ENCODE measurements around the gene TCP11X2.
"Not testable (repeated sequence)": the region's sequence is repeated elsewhere in the genome, so short reads cannot be mapped to it uniquely, and the experiment has no call there.

TCP11X2 gene

DNA sequence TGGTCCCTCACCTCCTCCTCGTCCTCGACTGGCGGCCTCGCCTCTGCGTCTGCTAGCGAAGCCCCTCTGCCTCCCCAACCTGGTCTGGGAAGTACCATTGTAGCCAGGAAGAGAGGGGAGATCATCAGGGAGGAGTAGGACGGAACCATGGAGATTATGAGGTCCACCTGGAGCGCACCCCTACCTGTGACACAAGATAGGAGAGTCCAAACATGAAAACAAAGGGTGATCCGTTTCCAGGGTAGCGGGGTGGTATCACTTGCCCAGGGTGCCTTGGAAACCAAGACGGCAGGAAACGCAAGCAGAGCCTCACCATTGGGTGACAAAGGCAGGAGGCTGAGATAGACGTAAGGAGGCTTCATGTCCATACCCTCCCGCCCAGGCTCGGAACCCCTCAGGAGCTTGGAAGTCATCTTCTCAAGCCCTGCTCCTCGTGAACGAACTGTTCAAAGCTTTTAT, at the start of gene TCP11X2:
Gene TCP11X2 (minus strand): TSS at position 51 of the 459 bp plus-strand sequence.
- not testable (repeated sequence) for DNase-seq

DNA sequence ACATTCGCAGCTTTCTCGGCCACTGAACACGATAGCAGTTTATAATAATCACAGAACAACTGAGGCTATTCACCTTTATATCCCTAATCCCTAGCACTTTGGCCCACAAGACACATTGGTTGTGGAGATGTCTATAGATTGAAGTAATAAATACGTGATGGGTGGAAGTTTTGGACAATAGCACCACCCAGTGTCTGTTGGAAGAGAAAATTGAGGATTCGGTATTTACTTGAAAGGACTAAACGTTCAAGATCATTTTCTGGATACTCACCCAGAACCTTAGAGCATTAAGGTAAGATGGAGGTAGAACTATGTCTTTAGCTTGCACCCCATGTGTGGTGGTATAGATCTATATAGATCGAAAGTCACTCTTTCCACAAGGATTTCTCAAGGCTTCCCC, 45.7 kb upstream of the TCP11X2 start:
- peak; percentile 35 for DNase-seq

DNA sequence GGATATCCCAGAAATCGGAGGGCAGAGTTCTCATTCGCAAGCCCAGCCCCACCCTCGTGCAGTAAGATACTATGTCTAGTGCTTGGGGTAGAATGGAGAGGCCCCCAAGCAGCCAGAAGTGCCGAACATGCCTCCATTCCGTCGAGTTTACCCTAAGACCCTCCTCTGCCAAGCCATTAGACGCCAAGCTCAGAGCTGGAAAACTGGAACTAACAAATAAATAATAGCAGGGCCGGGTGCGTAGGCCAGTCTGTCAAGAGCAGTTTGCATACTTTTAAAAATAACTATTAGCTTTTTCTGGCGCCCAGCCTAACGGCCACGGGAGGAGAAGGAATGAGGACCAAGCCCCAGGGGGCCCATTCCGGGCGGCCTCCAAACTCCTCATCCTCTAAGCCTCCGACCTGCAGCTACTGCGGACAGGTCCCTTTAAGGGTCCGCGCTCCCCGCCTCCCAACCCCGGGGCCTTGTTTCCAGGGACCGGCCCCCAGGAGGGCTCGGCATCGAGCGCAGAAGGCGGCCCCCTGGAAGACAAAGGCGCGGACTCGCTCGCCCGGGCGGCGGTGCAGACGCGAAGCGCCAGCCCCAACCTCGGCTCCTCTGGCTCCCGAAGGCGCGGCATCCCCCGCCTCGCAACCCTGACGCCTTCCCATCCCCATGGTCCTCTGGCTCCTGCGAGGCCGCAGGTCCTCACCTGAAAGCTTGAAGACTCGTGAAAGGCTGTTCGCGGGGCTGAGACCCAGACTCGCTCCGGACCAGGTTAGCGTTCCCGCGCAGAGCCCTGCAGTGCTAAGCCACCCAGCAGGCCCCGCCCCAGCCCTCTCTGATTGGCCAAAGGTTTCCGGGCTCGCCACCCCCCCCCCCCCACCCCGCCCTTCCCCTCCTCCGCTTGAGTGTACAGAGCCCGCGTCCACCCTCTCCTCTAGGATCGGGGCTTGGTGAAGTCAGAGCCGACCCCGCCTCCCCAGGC, 44.6 kb upstream of the TCP11X2 start, which contains the start of gene TMSB15A:
Gene TMSB15A (minus strand): TSS at position 765 of the 967 bp plus-strand sequence.
- peak; percentile 33 for DNase-seq

DNA sequence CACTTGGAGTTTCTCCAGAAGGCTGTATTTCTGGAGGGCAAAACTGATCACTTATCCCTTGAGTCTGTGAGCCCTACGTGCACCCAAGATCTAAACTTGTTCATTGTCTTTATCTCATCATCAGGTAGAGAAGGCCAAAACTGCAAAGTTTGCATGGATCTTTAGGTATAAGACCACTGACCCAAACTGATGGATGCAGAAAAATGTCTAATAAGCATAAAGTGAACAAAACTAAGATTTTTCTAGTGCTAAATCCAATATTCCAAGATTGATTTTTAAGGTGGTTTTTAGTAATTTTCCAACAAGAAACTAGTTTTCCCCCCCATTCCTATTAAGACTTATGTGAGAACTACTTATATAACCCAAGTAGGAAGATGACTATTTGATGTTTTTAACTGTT, 42.9 kb upstream of the TCP11X2 start:
- no peak for DNase-seq

DNA sequence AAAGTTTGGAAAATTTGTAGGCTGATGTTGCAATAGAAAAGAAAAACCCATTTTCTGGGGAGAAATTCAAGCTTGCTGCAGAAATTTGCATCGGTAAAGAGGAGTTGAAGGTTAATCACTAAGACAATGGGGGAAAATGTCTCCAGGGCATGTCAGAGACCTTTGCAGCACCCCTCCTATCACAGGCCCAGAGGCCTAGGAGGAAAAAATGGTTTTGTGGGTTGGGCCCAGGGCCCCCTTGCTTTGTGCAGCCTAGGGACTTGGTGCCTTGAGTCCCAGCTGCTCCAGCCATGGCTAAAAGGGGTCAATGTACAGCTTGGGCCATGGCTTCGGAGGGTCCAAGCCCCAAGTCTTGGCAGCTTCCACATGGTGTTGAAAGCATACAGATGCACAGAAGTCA, 27.1 kb upstream of the TCP11X2 start:
- DNase-seq: no peak

DNA sequence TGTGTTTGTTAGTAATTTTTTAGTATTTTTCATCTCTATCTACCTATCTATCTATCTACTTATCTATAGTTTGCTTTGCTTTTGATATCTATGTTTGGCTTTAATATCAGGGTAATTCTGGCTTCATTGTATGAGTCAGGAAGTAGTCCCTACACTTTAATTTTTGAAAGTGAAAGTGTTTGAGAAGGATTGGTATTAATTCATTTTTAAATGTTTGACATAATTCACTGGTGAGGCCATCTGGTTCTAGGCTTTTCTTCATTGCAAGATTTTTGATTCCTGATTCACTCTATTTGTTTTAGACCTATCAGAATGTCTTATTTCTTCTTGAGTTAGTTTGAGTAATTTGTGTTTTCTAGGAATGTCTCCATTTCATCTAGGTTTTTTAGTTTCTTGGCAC, 20.2 kb upstream of the TCP11X2 start:
- DNase-seq: no peak

DNA sequence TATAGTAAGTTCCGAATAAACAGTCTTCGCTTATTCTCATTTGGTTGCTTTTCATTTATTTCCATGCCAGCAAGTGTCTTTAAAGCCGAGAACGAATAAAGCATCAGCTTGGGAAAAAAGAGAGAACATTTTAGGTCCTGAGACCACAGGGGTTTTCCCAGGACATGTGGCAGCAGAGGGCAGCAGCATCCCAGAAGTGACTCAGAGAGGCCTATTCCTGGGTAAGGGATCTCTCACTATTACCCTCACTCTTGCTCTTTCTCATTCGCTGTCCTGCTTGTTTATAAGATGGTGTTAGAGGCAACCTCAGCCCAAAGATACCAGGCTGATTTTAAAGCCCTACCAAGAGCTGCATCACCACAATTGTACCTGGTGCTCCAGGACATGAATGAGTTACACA, 7.2 kb upstream of the TCP11X2 start:
- not testable (repeated sequence) for DNase-seq

DNA sequence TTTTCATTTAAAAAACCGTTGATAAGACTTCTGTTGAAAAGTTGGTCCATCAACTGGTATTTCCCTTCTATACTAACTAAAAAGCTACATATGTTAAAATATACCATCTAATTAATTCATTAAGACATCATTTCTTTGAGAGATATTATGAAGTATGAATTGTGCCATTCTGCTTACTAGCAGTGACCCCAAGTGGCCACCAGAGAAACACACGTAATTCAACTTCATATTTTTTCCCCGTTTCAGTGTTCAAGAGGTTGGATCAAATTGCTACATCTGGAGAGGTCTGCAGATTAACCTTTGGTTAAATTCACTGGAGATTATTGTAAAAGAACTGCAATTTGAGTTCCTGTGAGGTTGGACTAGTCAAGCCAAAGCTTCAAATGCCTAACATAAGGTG, 1.4 kb downstream of the TCP11X2 start:
- DNase-seq: not testable (repeated sequence)

DNA sequence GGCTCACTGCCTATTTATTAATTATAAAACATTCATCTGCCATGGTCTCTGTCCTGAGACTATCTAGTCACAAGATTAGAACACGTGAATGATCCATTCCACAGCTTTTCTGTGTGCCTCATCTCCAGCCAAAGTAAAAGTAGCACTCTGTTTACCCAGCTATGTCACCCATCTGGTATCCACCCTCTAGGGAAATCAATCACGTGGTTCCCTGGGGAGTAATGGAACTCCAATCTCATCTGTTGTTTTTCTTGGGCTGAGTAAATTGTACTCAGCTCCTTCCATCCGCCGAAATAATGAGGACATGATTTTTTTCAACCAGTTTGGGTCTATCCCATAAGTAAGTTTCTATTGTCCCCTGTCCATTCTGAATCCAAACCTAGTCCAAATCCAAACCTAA, 13.0 kb downstream of the TCP11X2 start:
- DNase-seq: not testable (repeated sequence)

DNA sequence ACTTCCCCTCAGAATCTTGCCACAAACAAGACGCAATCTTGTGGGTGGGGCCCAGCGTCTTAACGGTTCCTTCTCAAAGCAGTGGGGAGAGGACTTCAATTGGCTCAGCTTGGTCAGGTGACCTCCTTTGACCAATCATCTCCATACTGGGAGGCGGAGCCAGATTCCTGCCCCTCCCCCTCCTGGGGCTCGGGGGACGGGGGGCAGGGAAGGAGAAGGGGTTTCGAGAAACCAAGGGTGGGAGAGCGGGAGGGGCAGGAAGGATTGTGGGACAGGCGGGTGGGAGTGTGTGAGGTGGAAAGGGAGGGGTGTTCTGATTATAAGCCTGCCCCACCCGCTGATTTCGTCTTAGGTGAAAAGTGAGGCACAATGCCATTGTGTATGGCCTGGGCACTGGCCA, 31.7 kb downstream of the TCP11X2 start, which contains the start of gene NXF2B:
Gene NXF2B (minus strand): TSS at position 101 of the 400 bp plus-strand sequence. CDS start 59,972 bp downstream, outside the sequence.
- DNase-seq: not testable (repeated sequence)

DNA sequence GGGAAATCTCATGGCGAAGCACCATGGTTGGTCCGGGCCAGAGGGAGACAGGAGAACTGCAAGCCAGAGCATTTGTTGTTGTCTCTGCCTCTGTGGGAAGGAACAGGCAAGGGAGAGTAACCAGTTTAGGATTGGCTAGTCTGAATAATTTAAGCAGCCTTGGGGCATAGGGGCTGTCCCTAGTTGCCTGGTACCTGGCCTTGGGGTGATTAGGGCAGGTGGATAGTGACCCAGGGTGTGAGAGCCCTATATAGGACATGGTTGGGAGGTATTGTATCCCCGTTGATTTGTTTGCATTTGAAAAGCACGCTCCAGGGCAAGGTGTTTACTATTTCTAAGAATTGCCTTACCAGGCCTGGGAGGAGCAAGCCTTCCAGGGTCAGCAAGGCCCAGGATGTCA, 57.1 kb downstream of the TCP11X2 start:
- not testable (repeated sequence) for DNase-seq
